SH-SY5Y (cell line): Measurements from ENCODE around the gene DIP2C.

Source experiments
- GATA2 ChIP-seq: IDR thresholded peaks from 2 replicates; pipeline ENCODE4 v1.6.1; 2011; ENCODE audit warnings: mild to moderate bottlenecking, low read depth, low read length
- GATA3 ChIP-seq: IDR thresholded peaks from 2 replicates; pipeline ENCODE4 v1.6.1; 2011; ENCODE audit warnings: low read depth, mild to moderate bottlenecking, low read length, moderate library complexity

DNA sequence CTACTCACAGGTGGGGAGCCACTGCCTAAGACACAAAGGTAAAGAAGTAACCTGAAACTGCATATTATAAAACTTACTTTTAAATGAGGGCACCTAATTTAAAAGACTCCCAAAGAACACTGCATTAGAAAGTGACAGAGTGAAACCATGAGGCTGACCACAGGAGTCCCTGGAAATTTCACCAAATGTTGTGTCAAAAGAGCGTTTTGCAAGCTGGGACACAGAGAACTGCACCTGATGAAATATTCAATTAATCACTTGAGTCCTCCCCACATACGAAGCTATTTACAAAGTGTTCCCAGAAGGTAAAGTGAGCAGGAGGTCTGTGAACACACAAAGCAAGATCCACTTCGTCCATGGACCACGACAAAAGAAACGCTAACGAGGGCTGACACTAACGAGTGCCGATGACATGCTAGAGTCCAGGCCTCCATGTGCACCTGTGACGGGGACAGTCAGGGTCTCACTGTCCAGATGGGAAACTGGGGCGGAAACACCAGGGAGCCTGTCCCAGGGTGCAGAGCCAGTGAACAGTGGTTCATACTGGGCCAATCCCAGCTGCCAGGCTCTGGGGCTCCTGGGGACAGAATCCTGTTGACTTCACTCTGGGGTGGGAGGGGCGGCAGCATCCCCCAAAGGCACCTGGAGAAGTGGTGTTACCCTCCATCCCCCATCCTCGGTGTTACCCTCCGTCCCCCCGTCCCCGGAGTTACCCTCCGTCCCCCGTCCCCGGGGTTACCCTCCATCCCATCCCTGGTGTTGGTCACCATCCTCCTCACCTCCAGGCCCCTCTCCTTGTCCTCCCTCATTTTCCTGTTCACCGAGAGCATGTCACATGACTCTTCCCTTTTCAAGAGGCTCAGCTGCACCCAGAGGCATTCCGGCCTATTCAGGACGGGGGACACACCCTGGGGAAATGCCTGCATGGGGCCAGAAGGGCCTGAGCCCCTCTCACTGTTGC lies 63.4 kb downstream of the DIP2C start:
- TF ChIP-seq GATA2: no peak
- TF ChIP-seq GATA3: no peak
